Measurements from ENCODE around the gene DRD5. TPM values are rescaled to one million over a fixed set of nuclear protein-coding genes. Genes with fewer than 3 reads are reported as not detected.

DRD5 gene
- total and polyA plus RNA-seq, 2 donors (not counting 1 experiment from before 2014, with no cell fraction given): not detected

DNA sequence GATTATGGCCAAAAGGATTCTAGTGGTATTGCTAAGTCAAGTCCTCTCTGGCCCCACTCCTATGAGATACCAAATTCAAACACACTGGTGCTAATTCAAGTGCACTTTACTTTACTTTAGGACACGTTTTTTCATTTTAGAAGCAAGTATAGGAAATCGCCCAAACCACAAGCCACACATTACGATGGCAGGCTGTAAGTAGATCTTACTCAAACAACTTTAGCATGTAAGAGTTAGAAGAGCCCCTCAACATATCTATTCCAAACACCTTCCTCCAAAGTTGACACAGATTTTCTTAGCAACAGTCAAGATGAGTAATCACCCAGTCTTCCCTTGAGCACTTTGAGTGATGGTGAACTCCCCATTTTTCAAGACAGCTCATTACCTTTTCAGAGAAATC is 43.6 kb downstream of the DRD5 start:
- Histone ChIP-seq H3K27ac (ENCODE audit: insufficient read depth, low read length) (no peak overlapping the region), H2AFZ (ENCODE audit: low read length) (no peak overlapping the region), H3K79me2 (ENCODE audit: control insufficient read depth, insufficient read depth, low read length) (no peaks in the 10 kb centered on the region), H3K9ac (ENCODE audit: insufficient read depth, low read length) (no peak overlapping the region), H3K4me1 (ENCODE audit: control insufficient read depth, extremely low read depth, insufficient read depth, low read length) (no peaks in the 10 kb centered on the region), H3K4me3 (replicated peaks in 1 of 4; ENCODE audit: control extremely low read depth in 1 of 4, insufficient read depth in 1 of 4, low read depth in 3 of 4, low read length in 4 of 4) (no peak overlapping the region), H3K9me3 (ENCODE audit: control insufficient read depth, insufficient read depth, low read depth, low read length) (no peaks in the 10 kb centered on the region), H3K4me2 (ENCODE audit: extremely low read depth, insufficient read depth, low read length) (no peak overlapping the region), H3K27me3 (ENCODE audit: control insufficient read depth, insufficient read depth, low read length) (no peaks in the 10 kb centered on the region), H4K20me1 (ENCODE audit: control insufficient read depth, extremely low read depth, insufficient read depth, low read length) (no peaks in the 10 kb centered on the region), H3K36me3 (ENCODE audit: control insufficient read depth, insufficient read depth, low read length) (no peaks in the 10 kb centered on the region)
- TF ChIP-seq EZH2 (IDR thresholded peaks at IDR 0.05; ENCODE audit: low read length, missing control alignments): no peak
- no peak for DNase-seq (ENCODE audit: low read depth in 2 of 2)

DNA sequence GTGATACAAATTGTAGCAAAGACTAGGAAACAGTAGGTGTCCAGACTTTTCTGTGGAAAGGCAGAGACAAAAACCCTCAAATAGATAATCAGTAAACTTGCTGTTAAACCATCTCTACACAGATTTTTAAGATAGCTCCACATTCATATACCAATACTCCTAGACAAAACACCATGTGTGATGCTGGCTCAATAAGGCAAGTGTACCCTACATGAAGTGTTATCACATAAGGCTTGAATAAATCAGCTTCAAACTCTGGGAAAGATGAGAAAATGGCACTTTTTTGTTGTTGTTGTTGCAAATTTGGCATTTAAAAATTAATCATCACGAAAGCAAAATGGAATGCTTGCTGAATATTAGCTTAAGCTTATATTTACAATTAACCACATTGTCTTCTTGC is 45.1 kb downstream of the DRD5 start:
- no peak overlapping the region for H3K4me2 ChIP-seq (ENCODE audit: extremely low read depth, insufficient read depth, low read length)
- H3K79me2 ChIP-seq (ENCODE audit: control insufficient read depth, insufficient read depth, low read length): no peaks in the 10 kb centered on the region
- H3K4me3 ChIP-seq (replicated peaks in 1 of 4; ENCODE audit: control extremely low read depth in 1 of 4, insufficient read depth in 1 of 4, low read depth in 3 of 4, low read length in 4 of 4): no peak overlapping the region
- no peaks in the 10 kb centered on the region for H3K9me3 ChIP-seq (ENCODE audit: control insufficient read depth, insufficient read depth, low read depth, low read length)
- no peak overlapping the region for H3K9ac ChIP-seq (ENCODE audit: insufficient read depth, low read length)
- H3K4me1 ChIP-seq (ENCODE audit: control insufficient read depth, extremely low read depth, insufficient read depth, low read length): no peaks in the 10 kb centered on the region
- H4K20me1 ChIP-seq (ENCODE audit: control insufficient read depth, extremely low read depth, insufficient read depth, low read length): no peaks in the 10 kb centered on the region
- no peaks in the 10 kb centered on the region for H3K27me3 ChIP-seq (ENCODE audit: control insufficient read depth, insufficient read depth, low read length)
- TF ChIP-seq, protein P1, sequence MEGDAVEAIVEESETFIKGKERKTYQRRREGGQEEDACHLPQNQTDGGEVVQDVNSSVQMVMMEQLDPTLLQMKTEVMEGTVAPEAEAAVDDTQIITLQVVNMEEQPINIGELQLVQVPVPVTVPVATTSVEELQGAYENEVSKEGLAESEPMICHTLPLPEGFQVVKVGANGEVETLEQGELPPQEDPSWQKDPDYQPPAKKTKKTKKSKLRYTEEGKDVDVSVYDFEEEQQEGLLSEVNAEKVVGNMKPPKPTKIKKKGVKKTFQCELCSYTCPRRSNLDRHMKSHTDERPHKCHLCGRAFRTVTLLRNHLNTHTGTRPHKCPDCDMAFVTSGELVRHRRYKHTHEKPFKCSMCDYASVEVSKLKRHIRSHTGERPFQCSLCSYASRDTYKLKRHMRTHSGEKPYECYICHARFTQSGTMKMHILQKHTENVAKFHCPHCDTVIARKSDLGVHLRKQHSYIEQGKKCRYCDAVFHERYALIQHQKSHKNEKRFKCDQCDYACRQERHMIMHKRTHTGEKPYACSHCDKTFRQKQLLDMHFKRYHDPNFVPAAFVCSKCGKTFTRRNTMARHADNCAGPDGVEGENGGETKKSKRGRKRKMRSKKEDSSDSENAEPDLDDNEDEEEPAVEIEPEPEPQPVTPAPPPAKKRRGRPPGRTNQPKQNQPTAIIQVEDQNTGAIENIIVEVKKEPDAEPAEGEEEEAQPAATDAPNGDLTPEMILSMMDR (conservative IDR thresholded peaks at IDR 0.05 in 1 of 2, IDR thresholded peaks at IDR 0.05 in 1 of 2; ENCODE audit: low read depth in 1 of 2, low read length in 2 of 2): no peak
- no peak for TF ChIP-seq EZH2 (IDR thresholded peaks at IDR 0.05; ENCODE audit: low read length, missing control alignments)
- H3K27ac ChIP-seq (ENCODE audit: insufficient read depth, low read length): no peak overlapping the region
- no peak for DNase-seq (ENCODE audit: low read depth in 2 of 2)
- H2AFZ ChIP-seq (ENCODE audit: low read length): no peak overlapping the region
- no peaks in the 10 kb centered on the region for H3K36me3 ChIP-seq (ENCODE audit: control insufficient read depth, insufficient read depth, low read length)

DNA sequence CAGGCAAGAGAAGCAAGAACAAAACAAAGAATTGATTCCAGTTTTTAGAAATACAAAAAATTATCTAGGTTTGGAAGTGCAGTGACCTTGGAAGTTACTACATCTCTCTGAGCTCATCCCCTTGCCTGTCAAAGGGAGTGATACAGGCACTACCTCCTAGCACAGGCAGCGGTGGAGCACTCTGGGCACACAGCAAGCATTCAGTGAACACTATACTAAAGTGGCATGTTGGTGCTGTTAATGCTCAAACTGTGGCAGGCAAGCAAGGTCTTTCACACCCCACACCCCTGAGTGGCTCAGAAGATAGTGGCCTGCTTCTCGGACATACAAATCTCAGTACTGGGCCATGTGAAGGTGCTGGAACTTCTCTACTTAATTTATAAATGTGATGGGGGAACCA is 51.2 kb downstream of the DRD5 start:
- no peak for TF ChIP-seq EZH2 (IDR thresholded peaks at IDR 0.05; ENCODE audit: low read length, missing control alignments)
- TF ChIP-seq, protein P1 (conservative IDR thresholded peaks at IDR 0.05 in 1 of 2, IDR thresholded peaks at IDR 0.05 in 1 of 2; ENCODE audit: low read depth in 1 of 2, low read length in 2 of 2): no peak
- no peak for DNase-seq (ENCODE audit: low read depth in 2 of 2)
- Histone ChIP-seq H3K4me1 (ENCODE audit: control insufficient read depth, extremely low read depth, insufficient read depth, low read length) (no peaks in the 10 kb centered on the region), H3K36me3 (ENCODE audit: control insufficient read depth, insufficient read depth, low read length) (no peaks in the 10 kb centered on the region), H3K9ac (ENCODE audit: insufficient read depth, low read length) (no peak overlapping the region), H3K27ac (ENCODE audit: insufficient read depth, low read length) (no peak overlapping the region), H3K4me3 (replicated peaks in 1 of 4; ENCODE audit: control extremely low read depth in 1 of 4, insufficient read depth in 1 of 4, low read depth in 3 of 4, low read length in 4 of 4) (no peak overlapping the region), H3K4me2 (ENCODE audit: extremely low read depth, insufficient read depth, low read length) (no peak overlapping the region), H3K27me3 (ENCODE audit: control insufficient read depth, insufficient read depth, low read length) (no peaks in the 10 kb centered on the region), H4K20me1 (ENCODE audit: control insufficient read depth, extremely low read depth, insufficient read depth, low read length) (no peaks in the 10 kb centered on the region), H3K79me2 (ENCODE audit: control insufficient read depth, insufficient read depth, low read length) (no peaks in the 10 kb centered on the region), H2AFZ (ENCODE audit: low read length) (no peak overlapping the region), H3K9me3 (ENCODE audit: control insufficient read depth, insufficient read depth, low read depth, low read length) (no peaks in the 10 kb centered on the region)
